H1 (cell line): Measurements from ENCODE around the gene MMEL1. TPM values are rescaled to one million over a fixed set of nuclear protein-coding genes. Genes with fewer than 3 reads are reported as not detected.

Experiments used
- ATF2 ChIP-seq: IDR thresholded peaks from 2 replicates; pipeline ENCODE4 v1.6.1; 2012; ENCODE audit warnings: low read length, inconsistent platforms
- BCL11A ChIP-seq, 2 experiments: IDR thresholded peaks; one replicate each; pipeline ENCODE4 v1.6.1; 2011; ENCODE audit warnings: low read depth in 2 of 2, low read length in 2 of 2, mild to moderate bottlenecking in 2 of 2
- BRCA1 ChIP-seq: IDR thresholded peaks from 2 replicates; pipeline ENCODE4 v1.6.1; 2012; ENCODE audit warnings: low read depth, low read length, improper control_type of control experiment
- CREB1 ChIP-seq: IDR thresholded peaks from 2 replicates; pipeline ENCODE4 v1.6.1; 2012; ENCODE audit warnings: inconsistent platforms
- RFX5 ChIP-seq: IDR thresholded peaks from 2 replicates; pipeline ENCODE4 v1.6.1; 2011; ENCODE audit warnings: low read depth, low read length, improper control_type of control experiment, borderline replicate concordance
- SIRT6 ChIP-seq: IDR thresholded peaks from one replicate; pipeline ENCODE4 v1.7.1; 2012; ENCODE audit warnings: low read length, inconsistent platforms
- polyA plus RNA-seq, 7 experiments: library from polyadenylated mRNA; depleted of rRNA in 3 of 7; stranded (reverse) in 5 of 7; unstranded in 2 of 7; fragments of >200 nt in 5 of 7; fragments of 200-250 nt in 2 of 7; gene quantifications; 1 replicate in 5 of 7; 2 replicates in 1 of 7; 4 replicates in 1 of 7; pipeline versions ENCODE4 v1.2.1 to v1.2.3, GENCODE V29; 2011 to 2013; ENCODE audit warnings: missing spikeins in 2 of 7, mixed read lengths in 2 of 7
- total RNA-seq: library from RNA; stranded (reverse); fragmentation: NEBNext Ultra II Directional; extraction: Animal tissue kit (Norgen Biotek cat#: 25700); gene quantifications from 2 replicates; pipeline ENCODE4 v1.2.1, GENCODE V29; 2021

MMEL1 gene
- total and polyA plus RNA-seq, 2 of the 8 experiments (the other 6 are each of a cell fraction or from before 2014, with no cell fraction given), result 0.91 to 1.7 TPM

- TF ChIP-seq ATF2, result no peak
- no peak for TF ChIP-seq CREB1
- no peak for TF ChIP-seq SIRT6
- TF ChIP-seq RFX5, result no peak
- no peak for TF ChIP-seq BCL11A (IDR thresholded peaks at IDR 0.05; ENCODE audit: low read depth in 2 of 2, low read length in 2 of 2)
- TF ChIP-seq BRCA1, result no peak
Observed at GRCh38 chr1:2596530-2597333, 36.1 kb downstream of the MMEL1 start (continued).
